GM12865 (cell line): Measurements from ENCODE around the gene TAOK3.
A peak's percentile ranks its signal among the peaks of the same experiment; 100 is the strongest.
"Not testable (repeated sequence)": the region's sequence is repeated elsewhere in the genome, so short reads cannot be mapped to it uniquely, and the experiment has no call there.

Experiments
- DNase-seq: peaks from one replicate; pipeline ENCODE4 v3.0.0; 2010; ENCODE audit warnings: low read depth
- H3K4me3 ChIP-seq: 2 replicates; pipeline ENCODE4 v1.5.1; 2011; ENCODE audit warnings: mild to moderate bottlenecking, low read depth, low read length, control low read depth
- TF ChIP-seq, protein P1 (sequence below): IDR thresholded peaks from 2 replicates; pipeline ENCODE4 v1.5.1; 2011; ENCODE audit warnings: low read length, control low read depth, low read depth, inconsistent platforms; ENCODE audit not compliant: insufficient read depth; ENCODE audit errors: missing control alignments

Gene TAOK3

DNA sequence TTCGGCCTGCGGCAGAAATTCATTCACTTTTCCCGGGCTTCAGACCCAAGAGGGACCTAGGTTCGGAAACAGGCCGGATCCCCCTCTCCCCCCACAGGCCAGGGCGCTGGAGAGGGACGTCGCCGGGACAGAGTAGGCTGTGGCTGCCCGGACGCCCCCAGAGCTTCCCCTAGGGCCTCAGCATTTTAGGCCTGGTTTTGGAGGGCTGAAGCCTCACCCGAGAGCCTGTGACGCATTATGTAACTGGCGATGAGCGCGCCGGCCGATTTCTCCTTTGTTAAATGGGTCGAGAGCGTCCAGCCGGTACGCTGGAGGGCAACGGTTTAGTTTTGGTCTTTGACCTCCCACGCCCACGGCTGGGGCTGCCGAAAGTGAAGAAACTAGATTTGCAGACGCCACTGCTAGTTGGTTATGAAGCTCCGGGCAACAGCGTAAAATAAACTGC, 236.1 kb downstream of the TAOK3 start:
- TF ChIP-seq, protein P1, sequence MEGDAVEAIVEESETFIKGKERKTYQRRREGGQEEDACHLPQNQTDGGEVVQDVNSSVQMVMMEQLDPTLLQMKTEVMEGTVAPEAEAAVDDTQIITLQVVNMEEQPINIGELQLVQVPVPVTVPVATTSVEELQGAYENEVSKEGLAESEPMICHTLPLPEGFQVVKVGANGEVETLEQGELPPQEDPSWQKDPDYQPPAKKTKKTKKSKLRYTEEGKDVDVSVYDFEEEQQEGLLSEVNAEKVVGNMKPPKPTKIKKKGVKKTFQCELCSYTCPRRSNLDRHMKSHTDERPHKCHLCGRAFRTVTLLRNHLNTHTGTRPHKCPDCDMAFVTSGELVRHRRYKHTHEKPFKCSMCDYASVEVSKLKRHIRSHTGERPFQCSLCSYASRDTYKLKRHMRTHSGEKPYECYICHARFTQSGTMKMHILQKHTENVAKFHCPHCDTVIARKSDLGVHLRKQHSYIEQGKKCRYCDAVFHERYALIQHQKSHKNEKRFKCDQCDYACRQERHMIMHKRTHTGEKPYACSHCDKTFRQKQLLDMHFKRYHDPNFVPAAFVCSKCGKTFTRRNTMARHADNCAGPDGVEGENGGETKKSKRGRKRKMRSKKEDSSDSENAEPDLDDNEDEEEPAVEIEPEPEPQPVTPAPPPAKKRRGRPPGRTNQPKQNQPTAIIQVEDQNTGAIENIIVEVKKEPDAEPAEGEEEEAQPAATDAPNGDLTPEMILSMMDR: no peak
- H3K4me3 ChIP-seq: peak overlapping the region; percentile 88
- peak; percentile 77 for DNase-seq

DNA sequence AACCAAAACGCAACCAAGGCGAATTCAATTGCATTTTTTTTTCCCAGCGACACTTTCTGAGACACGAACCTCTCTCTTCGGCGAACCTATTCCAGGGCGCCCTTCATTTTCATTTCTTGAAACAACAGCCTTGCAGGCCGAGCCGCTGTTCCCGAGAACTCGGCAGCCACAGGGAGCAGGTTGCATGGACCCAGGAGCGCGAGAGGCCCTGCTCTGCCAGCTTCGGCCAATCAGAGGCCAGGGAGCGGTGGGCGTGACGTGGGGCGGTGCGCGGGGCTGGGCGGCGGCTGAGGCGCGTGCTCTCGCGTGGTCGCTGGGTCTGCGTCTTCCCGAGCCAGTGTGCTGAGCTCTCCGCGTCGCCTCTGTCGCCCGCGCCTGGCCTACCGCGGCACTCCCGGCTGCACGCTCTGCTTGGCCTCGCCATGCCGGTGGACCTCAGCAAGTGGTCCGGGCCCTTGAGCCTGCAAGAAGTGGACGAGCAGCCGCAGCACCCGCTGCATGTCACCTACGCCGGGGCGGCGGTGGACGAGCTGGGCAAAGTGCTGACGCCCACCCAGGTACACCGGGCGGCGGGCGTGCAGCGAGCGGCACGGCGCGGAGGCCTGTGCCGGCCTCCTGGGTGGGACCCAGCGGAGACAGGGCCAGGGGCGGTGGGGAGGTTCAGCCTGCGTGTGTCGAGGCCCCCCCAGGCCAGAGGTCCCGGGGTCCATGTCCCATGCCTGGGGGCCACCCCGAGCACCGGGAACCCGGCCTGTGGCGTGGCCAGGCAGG, 236.7 kb downstream of the TAOK3 start, which contains the start of gene PEBP1:
PEBP1 (plus strand) TSS at position 337 of the 771 bp plus-strand sequence; CDS start at position 423, 86 bp downstream.
- peak; percentile 96 for DNase-seq
- H3K4me3 ChIP-seq: peak within 1 kb of the TSS; percentile 88
- TF ChIP-seq, protein P1: no peak

DNA sequence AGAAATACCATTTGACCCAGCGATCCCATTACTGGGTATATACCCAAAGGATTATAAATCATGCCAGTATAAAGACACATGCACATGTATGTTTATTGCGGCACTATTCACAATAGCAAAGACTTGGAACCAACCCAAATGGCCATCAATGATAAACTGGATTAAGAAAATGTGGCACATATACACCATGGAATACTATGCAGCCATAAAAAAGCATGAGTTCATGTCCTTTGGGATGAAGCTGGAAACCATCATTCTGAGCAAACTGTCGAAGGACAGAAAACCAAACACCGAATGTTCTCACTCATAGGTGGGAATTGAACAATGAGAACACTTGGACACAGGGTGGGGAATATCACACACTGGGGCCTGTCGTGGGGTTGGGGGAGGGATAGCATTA, 243.3 kb downstream of the TAOK3 start:
- DNase-seq, H3K4me3 ChIP-seq: not testable (repeated sequence)

DNA sequence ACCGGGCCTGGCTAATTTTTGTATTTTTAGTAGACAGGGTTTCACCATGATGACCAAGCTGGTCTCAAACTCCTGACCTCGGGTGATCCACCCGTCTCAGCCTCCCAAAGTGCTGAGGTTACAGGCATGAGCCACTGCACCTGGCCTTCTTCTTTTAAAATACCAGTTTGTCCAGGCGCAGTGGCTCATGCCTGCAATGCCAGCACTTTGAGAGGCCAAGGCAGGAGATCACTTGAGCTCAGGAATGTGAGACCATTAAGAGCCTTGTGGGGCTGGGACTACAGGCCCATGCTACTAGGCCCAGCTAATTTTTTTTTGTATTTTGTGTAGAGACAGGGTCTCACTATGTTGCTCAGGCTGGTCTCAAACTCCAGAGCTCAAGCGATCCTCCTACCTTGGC, 244.8 kb downstream of the TAOK3 start:
- no peak for DNase-seq
- no peak overlapping the region for H3K4me3 ChIP-seq
- TF ChIP-seq, protein P1: no peak

DNA sequence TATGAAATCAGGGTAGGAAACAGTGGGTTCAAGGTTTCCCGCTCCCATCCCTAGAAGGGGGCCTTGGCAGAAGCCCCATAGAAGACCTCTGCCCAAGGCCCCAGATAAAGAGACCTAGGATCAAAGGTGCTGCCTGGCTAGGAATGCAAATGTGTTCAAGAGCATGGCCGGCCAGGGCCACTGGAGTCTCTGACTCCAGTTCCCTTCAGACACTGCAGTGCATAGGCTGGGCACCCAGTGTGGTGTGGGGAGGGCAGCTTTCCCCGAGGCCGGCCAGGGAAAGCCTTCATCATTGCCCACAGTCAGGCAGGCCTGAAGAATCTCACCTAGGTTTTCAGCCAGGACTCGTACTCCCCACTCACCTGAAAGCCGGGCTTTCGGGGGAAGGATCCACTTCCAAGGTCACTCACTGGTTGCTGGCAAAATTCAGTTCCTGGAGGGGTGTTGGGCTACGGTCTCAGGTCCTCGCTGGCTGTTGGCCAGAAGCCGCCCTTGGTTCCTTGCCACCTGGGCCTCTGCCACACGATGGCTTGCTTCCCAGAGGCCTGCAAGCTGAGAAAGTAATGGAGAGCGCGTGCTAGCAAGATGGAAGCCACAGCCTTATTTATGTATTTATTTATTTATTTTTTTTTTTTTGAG, 246.5 kb downstream of the TAOK3 start:
- no peak for DNase-seq

DNA sequence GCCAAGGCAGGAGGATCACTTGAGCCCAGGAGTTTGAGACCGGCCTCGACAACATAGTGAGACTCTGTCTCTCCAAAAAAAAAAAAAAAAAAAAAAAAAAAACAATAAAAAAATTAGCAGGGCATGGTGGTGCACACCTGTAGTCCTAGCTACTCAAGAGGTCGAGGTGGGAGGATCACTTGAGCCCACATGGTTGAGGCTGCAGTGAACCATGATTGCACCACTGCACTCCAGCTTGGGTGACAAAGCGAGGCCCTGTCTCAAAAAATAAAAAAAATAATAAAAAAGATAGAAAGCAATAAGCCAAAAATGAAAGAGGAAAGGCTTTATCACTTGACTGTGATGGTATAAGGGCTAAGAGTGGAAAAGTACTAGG, 247.0 kb downstream of the TAOK3 start:
- TF ChIP-seq, protein P1: no peak
- DNase-seq: no peak
- H3K4me3 ChIP-seq: no peak overlapping the region

More for the DNA sequence above, 246.5 kb downstream of the TAOK3 start:
- H3K4me3 ChIP-seq: no peak overlapping the region
- TF ChIP-seq, protein P1: no peak

DNA sequence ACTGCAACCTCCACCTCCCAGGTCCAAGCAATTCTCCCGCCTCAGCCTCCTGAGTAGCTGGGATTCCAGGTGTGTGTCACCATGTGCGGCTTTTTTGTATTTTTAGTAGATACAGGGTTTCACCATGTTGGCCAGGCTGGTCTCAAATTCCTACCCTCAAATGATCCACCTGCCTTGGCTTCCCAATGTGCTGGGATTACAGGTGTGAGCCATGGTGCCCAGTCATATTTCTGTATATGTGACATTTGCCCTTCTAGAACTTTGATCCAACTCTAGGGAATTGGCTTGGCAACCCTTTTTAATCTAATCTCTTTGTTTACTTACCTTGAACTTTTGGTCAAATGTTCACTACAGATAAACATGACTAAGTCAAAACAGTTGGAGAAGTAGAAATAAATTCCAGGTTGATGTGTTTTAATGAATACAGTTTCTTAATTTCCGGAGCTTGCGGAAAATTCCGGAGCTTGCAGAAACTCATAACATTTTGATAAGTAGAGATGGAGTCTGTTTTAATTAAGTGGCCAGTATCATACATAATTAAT, 248.3 kb downstream of the TAOK3 start:
- H3K4me3 ChIP-seq: no peak overlapping the region
- TF ChIP-seq, protein P1: no peak
- no peak for DNase-seq
